Measurements from ENCODE around the gene GARNL3.

The GARNL3 gene

DNA sequence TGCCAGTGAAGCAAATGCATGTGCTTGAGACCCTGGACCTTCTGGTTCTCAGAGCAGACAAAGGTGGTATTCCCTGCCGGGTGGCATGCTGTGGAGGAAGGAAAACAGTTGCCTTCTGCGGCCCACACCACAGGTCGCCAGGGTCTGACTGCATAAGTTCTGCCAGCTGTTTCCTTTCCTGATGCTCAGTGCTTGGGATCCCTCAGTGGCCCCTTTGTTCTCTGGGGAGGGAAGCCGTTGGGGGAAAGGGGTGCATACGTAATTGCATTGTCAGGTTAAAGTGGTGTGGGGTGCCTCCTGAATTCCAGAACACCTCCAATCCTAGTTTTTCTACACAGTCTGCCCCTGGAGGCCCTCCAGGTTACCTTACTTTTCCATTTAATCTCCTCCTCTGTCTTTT lies 89.3 kb downstream of the GARNL3 start:
- no peak for DNase-seq

DNA sequence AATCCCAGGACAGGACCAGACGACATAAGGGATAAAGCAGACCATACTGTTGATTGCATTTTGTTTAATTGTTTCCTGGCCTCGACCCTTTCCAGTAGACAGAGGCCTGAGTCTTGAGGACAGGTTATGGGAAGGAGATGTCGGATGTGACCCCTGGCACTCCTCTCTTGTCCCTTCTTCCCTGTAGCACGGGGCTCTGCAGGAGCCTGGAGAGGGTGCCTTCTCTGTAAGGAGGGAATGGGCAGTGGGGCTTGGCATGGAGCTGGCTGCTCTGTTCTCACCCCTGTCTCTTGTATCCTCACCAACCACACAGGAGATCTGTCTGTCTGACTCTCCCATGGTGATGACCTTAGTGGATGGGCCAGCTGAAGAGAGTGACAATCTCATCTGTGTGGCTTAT lies 92.3 kb downstream of the GARNL3 start:
- no peak for DNase-seq

DNA sequence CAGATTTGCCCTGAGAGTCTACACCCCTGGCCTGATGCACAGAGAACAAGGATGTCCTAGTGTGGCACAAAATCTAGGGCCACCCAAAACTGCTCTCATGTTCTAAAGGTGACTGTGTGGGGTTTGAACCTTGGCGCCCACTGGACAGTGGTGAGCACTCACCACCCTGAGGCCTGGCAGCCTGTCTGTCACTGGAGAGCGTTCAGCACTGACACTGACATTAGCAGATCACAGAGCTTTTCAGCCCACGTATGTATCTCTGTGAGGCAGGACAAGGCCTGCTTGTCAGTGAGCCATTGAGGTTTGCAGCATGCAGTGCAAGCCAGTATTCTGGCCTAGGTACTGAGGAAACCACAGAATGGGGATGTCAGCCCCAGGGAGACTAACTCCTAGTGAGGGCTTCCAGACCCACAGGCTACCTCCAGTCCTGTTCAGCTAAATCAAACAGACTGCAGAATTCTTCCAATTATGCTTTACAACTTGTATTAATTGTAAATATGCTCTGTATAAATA lies 93.5 kb downstream of the GARNL3 start:
- no peak for DNase-seq

DNA sequence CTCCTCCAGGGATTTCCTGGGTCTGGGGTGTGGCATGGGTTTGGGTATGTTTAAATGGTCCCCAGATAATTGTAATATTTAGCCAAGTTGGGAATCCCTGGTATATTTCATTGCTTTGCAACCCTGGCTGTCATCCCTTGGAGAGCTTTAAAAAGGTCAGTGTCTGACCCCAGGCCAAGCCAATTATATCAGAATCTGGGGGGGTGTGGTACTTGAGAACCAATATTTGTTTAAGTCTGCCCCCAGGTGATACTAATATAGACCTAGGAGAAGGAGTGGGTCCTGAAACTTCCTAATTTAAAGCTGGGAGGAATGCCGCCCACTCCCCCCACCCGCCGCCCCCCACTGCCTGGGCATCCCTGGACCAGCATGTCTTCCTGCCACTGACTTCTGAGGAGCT lies 94.2 kb downstream of the GARNL3 start:
- no peak for DNase-seq

DNA sequence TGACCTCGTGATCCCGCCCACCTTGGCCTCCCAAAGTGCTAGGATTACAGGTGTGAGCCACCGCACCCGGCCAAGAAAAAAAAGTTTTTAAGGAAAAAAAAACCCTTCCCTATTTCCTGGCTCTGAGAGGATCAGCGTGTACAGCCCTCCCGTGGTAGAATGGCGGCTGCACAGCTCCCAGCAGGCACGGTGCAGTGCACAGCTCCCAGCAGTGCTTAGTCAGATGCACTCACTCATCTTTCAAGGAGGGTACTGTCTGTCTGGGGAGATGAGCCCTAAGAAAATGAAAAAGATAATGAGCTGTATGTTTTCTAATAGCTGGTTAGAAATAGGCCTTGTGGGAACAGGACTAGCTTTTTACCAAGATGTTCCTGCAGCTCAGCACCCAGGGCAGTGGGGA lies 95.7 kb downstream of the GARNL3 start:
- no peak for DNase-seq

DNA sequence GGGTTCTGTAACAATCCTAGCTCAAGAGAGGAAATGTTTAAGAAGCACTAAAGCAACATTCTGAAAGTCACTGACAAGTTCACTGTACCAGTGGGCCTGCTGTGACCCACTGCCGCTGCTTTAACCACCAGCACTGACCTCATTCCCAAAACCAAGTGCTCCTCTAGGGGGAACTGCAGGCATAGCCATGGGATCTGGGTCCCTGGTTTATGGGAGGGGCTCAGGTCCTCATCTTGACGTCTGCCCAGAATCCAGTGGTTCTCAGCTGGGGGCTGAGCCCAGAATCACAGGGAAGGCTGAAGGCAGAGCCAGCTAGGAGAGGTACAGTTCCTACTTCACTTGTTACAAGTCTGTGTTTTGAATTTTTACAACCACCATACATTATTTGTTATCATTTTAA lies 96.3 kb downstream of the GARNL3 start:
- no peak for DNase-seq

DNA sequence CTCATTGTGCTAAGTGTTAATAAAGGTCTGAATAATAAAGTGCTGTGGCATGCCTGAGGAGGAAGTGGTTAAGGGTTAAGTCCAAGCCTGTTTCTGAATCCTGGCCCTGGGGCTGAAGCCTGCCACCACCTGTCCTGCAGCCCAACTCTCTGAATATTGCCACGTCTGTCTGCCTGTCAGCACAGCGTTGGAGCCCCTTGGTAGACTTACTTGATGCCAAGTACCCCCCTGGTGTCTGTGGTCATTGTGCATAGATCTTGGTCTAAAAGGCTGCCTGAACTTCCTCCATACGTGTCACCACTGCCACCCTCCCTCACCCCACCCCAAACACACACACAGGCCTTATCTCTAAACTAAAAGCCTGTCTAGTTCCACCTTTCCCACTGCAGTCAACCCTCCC lies 97.0 kb downstream of the GARNL3 start:
- DNase-seq: no peak

DNA sequence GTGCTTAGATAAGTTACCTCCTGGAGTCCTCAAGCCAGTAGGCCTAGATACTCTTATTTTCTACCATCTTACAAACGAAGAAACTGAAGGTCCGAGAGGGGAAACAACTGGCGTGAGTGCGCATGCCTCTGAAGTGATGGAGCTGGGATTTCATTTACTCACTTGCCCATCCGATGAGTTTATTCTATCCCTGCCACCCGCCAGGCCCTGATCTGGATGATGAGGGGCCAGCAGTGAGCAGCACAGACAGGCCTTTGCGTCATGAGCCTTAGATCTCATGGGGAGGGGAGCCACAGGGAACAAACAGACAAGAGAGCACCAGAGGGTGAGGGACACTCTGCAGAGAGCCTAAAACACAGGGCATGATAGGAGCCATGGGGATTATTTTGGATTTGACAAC lies 98.3 kb downstream of the GARNL3 start:
- no peak for DNase-seq

DNA sequence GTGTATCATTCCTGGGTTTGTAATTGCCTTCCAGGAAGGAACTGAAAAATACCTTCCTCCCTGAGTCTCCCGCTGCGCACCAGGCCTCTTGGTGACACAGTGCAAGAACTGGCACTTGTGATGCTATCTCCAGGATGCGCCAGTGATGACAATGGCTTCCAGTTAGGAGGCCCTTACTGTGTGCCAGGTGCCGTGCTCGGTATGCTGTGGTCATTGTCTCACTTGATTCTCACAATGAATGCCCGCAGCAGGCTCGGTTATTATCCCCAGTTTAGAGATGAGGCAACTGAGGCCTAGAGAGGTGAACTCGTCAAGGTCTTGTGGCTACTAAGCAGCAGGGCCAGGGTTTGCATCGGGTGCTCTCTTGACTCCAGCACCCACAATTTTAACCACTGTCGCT lies 100.9 kb downstream of the GARNL3 start:
- no peak for DNase-seq

DNA sequence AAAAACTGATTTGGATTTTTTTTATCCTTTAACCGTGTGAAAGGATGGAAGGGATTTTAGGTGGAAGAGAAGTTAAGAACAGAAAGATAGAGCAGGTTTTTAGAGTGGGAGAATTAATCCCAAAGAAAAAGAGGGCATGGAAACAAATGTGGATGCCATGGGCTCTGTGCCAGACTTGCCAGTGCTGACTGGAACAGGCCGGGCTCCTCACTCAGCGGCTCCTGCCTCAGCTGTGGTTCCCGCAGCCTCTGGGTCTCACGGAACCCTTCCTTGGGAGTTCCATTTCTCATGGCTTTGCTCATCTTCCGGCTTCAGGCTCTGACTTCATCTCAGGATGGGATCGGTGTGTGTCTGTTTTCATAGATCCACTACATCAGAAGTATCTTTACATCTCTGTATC lies 102.0 kb downstream of the GARNL3 start:
- DNase-seq: no peak

DNA sequence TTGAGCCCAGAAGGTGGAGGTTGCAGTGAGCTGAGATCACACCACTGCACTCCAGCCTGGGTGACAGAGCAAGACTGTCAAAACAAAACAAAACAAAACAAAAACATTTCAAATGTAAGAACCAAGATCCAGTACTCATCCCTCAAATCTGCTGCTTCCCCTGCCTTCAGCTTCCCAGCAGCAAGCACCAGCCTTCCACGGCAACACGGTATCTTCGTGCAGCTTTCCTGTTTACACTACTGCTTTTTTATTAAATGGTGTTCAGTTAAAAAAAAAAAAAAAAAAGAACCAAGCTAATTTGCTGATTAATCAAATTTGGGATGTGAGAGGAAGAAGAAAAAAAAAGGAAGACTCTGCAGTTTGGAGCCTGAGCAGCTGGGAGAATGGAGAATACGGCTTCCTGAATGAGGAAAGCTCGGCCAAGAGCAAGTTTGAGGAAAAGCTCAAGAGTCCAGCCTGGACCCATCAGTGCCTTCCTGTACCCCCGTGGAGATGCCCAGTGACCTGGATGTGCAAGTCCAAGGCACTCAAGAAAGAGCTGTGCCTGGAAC lies 104.4 kb downstream of the GARNL3 start:
- no peak for DNase-seq

DNA sequence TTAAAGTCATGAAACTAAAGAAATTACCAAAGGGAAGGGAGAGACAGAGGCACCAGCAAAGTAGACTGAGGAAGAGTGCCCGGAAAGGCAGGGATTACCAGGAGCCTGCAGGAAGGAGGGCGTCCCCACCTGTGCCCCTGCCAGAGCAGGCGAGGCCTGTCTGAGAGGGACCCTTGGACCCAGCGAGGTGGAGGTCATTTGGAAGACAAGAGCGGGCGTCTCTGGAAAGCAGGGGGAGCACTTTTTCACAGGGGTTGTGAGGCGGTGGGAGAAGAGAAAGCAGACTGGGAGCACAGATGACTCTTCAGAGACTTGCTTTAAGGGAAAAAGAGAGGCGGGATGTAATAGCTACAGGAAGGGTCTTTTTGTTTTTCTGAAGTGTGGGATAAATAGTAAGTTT lies 104.9 kb downstream of the GARNL3 start:
- no peak for DNase-seq

DNA sequence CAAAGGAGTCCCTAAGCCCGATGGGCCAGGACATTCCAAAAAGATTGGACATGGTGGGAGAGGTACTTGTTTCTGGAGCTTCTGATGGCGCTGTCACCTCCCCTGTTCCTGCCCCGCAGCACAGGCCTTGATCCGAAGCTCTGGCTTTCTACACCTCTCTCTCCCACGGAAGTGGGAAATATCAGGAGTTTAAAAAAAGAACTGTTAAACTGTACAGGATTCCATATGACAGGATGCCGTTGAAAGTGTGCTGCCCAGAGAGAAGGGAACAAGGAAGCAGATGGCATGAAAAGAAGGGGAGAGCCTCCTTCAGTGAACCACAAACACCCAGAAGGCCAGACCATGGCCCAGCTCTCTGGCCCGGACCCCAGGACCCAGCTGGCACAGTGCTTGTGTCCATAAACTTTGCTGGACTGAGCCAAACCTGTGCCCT lies 105.6 kb downstream of the GARNL3 start:
- no peak for DNase-seq

DNA sequence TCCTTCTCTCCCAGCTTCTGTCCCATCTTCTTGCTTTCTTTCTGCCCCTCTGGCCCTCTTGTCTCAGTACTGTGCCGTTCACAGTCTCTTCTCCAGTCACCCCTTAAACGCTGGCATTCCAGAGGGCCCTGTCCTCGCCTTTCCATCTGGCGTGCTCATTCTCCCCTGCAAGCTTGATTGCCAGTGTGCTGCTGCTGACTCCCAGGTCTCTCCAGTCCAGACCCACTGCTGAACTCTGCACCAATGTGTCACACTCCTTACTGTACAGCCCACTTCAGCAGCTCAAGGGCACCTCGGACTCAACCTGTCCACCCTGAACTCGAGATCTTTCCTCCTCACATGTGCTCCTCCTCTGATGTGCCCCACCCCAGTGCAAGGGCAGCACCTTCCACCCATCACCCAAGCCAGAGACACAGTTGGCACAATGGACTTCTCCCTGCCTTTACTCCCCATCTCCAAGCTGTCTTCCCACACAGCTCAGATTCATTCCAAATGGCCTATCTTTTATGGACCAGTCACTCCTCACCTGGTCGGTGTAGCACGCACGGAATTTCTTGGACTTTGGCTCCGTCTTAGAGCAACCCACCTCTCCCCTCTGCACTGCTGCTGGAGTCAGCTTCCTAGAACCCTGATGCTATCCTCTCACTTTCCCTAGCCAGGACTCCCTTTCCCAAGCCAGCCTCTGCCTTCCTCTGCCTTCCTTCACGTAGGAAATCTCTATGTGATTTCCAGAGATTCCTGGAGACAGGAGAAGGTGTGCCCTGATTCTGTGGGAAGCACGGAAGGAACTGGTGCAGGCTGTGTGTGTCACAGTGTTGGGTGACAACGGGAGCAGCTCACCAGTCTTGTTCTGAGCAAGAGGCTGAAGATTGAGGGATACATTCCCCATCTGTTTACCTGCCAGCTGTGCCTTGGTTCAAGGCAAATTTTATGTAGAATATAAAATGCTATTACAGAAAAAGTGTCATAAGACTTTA lies 106.4 kb downstream of the GARNL3 start:
- no peak for DNase-seq

DNA sequence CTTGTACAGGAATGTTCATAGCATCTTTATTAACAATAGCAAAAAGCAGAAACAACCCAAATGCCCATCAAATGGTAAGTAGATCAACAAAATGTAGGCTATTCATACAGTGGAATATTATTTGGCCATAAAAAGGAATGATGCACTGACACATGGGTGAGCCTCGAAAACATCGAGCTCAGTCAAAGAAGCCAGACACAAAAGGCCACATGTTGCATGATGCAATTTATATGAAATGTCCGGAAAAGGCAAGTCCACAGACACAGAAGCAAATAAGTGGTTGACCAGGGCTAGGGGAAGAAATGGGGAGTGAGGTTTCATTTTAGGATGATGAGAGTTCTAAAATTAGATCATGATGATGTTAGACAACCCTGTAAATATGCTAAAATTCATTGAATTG lies 115.9 kb downstream of the GARNL3 start:
- no peak for DNase-seq

DNA sequence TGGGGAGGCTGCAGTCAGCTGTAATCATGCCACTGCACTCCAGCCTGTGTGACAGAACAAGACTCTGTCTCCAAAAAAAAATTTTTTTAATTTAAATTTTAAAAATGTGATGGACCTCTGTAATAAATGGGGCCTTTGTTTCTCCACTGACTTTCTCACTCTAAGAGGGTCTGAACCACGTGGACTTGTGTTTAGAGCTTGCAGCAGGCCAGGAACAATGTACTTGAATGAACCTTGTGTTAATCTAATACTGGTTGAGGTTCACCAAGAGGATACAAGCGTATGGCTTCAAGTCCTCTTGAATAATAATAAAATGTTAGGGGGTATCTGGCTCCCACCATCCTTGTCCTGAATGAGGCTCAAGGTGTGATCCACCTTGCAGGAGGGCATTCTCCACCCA lies 118.0 kb downstream of the GARNL3 start:
- no peak for DNase-seq

DNA sequence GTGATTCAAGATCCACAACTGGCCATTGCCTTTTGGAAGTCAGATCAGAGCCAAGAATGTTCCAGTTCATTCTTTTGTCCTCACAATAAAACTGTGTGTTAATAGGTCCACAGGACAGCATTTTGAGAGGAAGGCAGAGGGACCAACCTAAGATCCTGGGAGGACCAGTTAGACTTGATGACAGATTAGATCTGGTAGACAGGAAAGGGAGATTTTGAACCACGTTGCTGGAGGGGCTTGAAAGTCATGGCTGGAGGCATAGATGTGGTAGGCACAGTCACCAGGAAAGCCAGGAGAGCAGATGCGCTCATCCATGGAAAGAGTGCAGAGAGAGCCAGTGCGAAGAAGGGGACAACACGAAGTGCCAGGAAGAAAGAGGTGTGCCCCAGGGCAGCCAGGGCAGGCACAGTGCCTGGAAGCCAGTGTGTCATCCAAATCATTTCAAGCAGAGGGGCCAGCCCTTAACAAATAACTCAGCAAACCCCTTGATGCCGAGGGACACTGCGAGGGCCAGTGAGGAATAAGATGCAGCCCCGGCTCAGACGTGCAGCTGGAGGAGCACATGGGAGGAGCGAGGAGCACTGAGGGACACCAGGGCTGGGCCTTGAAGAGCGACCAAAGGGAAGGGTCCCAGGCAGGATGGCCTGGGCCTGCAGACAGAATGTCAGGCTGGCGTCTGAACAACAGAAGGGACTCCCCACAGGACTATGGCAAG lies 119.6 kb downstream of the GARNL3 start:
- no peak for DNase-seq

DNA sequence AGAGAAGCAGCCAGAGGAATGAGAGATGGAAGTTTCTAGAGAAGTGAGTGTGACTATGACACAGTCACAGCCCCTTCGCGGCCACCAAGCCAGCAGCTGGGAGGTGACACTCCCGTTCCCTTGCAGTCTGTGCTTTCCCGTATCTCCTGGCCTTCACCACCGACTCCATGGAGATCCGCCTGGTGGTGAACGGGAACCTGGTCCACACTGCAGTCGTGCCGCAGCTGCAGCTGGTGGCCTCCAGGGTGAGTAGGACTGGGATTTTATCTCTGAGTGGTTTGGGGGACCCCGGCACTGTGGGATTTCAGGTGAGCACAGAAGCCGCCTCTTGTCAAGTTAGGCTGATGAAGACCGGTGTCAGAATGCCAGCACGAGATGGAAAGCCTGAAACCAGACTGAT lies 120.3 kb downstream of the GARNL3 start:
- no peak for DNase-seq

DNA sequence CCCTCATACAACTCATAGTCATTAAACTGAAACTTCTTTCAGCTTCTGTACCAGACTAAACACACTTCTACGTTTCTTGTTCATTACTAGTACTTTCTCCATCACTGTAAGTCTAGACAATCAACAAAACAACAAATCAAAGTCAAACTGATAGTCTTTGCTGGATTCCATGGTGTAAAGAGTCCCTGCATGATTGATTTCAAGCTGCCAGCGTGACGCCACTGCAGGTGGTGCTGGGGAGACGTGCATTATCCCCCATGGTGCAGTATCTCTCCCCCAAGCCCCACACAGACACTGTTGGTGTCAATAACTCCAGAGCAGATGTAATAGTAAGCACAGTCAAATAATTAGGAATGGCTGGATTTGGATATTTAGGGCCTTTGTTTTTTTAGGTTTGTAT lies 121.7 kb downstream of the GARNL3 start:
- no peak for DNase-seq

DNA sequence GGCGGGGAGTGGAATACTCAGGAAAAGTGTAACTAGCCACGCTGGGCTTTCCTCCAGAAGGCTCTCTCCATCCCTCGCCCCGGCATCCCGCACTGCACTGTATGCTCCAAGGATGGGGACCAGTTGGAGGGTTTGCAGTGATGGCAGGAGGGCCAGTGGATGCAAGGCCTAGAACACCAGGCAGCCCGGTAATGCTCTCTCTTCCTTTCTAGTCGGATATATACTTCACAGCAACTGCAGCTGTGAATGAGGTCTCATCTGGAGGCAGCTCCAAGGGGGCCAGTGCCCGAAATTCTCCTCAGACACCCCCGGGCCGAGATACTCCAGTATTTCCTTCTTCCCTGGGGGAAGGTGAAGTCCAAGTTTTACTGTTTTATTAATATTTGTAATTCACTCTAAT lies 122.4 kb downstream of the GARNL3 start:
- no peak for DNase-seq

DNA sequence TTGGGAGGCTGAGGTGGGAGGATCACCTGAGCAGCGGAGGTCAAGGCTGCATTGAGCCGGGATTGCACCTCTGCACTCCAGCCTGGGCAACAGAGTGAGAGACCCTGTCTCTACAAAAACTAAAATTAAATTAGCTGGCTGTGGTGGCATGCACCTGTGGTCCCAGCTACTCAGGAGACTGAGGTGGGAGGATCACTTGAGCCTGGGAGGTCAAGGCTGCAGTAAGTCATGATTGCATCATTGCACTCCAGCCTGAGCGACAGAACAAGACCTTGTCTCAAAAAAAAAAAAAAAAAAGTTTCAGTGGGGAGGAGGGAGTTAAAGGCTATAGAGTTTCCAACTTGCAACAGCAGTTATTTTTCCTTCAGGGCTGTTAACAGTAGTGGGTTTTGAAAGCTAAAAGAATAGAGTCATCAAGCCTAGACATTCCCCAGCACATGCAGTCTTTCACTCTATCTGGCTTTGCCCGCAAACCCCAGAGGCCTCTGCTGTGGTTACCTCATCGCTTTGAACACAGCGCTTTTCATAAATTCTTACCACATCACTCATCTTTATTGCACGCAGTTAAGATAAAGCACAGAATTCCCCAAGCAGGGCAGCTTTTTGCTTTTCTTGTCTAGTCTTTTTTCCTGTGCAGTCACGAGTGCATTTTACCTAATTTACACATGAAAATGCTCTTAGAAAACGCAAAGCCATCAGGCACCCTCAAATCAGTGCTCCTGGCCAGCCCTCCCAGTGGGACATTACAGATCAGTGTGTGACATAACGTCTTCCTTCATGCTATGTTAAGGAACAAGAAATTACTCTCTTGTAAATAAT lies 123.7 kb downstream of the GARNL3 start:
- DNase-seq: no peak

DNA sequence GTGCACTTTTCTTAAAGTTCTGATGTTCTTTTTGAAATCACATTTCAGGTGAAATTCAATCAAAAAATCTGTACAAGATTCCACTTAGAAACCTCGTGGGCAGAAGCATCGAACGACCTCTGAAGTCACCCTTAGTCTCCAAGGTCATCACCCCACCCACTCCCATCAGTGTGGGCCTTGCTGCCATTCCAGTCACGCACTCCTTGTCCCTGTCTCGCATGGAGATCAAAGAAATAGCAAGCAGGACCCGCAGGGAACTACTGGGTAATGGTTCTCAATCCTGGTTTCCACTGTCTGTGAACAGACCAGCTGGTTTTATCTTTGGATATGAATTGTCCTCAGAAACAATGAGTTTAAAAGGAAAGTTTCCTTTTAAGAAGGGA lies 124.3 kb downstream of the GARNL3 start:
- DNase-seq: no peak

Measured in NCI-H446 (cell line).